Measurements from ENCODE around the gene MOCS2.
"Not testable (repeated sequence)": the region's sequence is repeated elsewhere in the genome, so short reads cannot be mapped to it uniquely, and the experiment has no call there.

Gene MOCS2

GRCh38 chr5:53109443-53110127 lies at the start of gene MOCS2:
TSS of gene MOCS2 (minus strand) at chr5:53109757. CDS start at chr5:53107174, 2,583 bp downstream.
- peak; percentile 66 to 83 for DNase-seq (ENCODE audit: low read depth in 2 of 2, low spot score in 1 of 2)

- no peak for DNase-seq (ENCODE audit: low read depth in 2 of 2, low spot score in 1 of 2)
Observed at GRCh38 chr5:53151713-53152458, 42.3 kb upstream of the MOCS2 start.

- no peak for DNase-seq (ENCODE audit: low read depth in 2 of 2, low spot score in 1 of 2)
Observed at GRCh38 chr5:53133020-53133419, 23.5 kb upstream of the MOCS2 start.

GRCh38 chr5:53130266-53130665 lies 20.7 kb upstream of the MOCS2 start:
- no peak for DNase-seq (ENCODE audit: low read depth in 2 of 2, low spot score in 1 of 2)

GRCh38 chr5:53128481-53128880 lies 18.9 kb upstream of the MOCS2 start:
- no peak for DNase-seq (ENCODE audit: low read depth in 2 of 2, low spot score in 1 of 2)

GRCh38 chr5:53127107-53127506 lies 17.6 kb upstream of the MOCS2 start:
- no peak for DNase-seq (ENCODE audit: low read depth in 2 of 2, low spot score in 1 of 2)

GRCh38 chr5:53126521-53126920 lies 17.0 kb upstream of the MOCS2 start:
- no peak for DNase-seq (ENCODE audit: low read depth in 2 of 2, low spot score in 1 of 2)

GRCh38 chr5:53123702-53124101 lies 14.1 kb upstream of the MOCS2 start:
- no peak for DNase-seq (ENCODE audit: low read depth in 2 of 2, low spot score in 1 of 2)

- no peak for DNase-seq (ENCODE audit: low read depth in 2 of 2, low spot score in 1 of 2)
Observed at GRCh38 chr5:53120165-53120564, 10.6 kb upstream of the MOCS2 start.

- DNase-seq (ENCODE audit: low read depth in 2 of 2, low spot score in 1 of 2), result no peak
Observed at GRCh38 chr5:53118879-53119278, 9.3 kb upstream of the MOCS2 start.

- DNase-seq (ENCODE audit: low read depth in 2 of 2, low spot score in 1 of 2), result no peak
Observed at GRCh38 chr5:53116597-53116996, 7.0 kb upstream of the MOCS2 start.

- DNase-seq (ENCODE audit: low read depth in 2 of 2, low spot score in 1 of 2), result no peak
Observed at GRCh38 chr5:53114988-53115387, 5.4 kb upstream of the MOCS2 start.

GRCh38 chr5:53113947-53114346 lies 4.4 kb upstream of the MOCS2 start:
- no peak for DNase-seq (ENCODE audit: low read depth in 2 of 2, low spot score in 1 of 2)

GRCh38 chr5:53112909-53113308 lies 3.4 kb upstream of the MOCS2 start:
- DNase-seq (ENCODE audit: low read depth in 2 of 2, low spot score in 1 of 2), result no peak

GRCh38 chr5:53112307-53112706 lies 2.8 kb upstream of the MOCS2 start:
- not testable (repeated sequence) for DNase-seq (ENCODE audit: low read depth in 2 of 2, low spot score in 1 of 2)

GRCh38 chr5:53111139-53111538 lies 1.6 kb upstream of the MOCS2 start:
- DNase-seq (ENCODE audit: low read depth in 2 of 2, low spot score in 1 of 2), result no peak

- DNase-seq (ENCODE audit: low read depth in 2 of 2, low spot score in 1 of 2), result no peak
Observed at GRCh38 chr5:53110156-53110555, 599 bp upstream of the MOCS2 start.

GRCh38 chr5:53109056-53109442 lies 508 bp downstream of the MOCS2 start:
- no peak for DNase-seq (ENCODE audit: low read depth in 2 of 2, low spot score in 1 of 2)

- DNase-seq (ENCODE audit: low read depth in 2 of 2, low spot score in 1 of 2), result no peak
Observed at GRCh38 chr5:53105611-53106300, 3.8 kb downstream of the MOCS2 start.

- no peak for DNase-seq (ENCODE audit: low read depth in 2 of 2, low spot score in 1 of 2)
Observed at GRCh38 chr5:53100606-53101005, 9.0 kb downstream of the MOCS2 start.

- DNase-seq (ENCODE audit: low read depth in 2 of 2, low spot score in 1 of 2), result no peak
Observed at GRCh38 chr5:53099546-53099945, 10.0 kb downstream of the MOCS2 start.

GRCh38 chr5:53095931-53096525 lies 13.5 kb downstream of the MOCS2 start:
- DNase-seq (ENCODE audit: low read depth in 2 of 2, low spot score in 1 of 2), result peak; percentile 41 to 50

All from stimulated activated CD8-positive, alpha-beta memory T cell treated with anti-CD3 and anti-CD28 coated beads, Interleukin-4, amount 100 ng/mL, for 1 hour (primary cell).